ENCODE data around the gene DYNC1H1.

DNA sequence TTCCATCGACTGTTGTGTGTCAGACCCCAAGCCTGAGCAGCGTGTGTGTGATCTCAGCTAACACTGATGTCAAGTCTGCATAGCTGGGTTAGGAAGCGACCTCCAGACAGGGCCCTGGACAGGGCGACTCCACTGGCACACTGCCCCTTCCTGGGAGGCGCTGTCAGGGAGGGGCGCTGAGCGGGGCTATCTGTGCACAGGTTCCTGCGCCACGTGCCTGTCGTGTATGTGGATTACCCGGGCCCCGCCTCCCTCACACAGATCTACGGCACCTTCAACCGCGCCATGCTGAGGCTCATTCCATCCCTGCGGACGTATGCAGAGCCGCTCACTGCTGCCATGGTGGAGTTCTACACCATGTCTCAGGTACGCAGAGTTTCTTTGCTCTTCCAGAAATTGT lies 53.9 kb downstream of the DYNC1H1 start:
- TF ChIP-seq, protein P1, sequence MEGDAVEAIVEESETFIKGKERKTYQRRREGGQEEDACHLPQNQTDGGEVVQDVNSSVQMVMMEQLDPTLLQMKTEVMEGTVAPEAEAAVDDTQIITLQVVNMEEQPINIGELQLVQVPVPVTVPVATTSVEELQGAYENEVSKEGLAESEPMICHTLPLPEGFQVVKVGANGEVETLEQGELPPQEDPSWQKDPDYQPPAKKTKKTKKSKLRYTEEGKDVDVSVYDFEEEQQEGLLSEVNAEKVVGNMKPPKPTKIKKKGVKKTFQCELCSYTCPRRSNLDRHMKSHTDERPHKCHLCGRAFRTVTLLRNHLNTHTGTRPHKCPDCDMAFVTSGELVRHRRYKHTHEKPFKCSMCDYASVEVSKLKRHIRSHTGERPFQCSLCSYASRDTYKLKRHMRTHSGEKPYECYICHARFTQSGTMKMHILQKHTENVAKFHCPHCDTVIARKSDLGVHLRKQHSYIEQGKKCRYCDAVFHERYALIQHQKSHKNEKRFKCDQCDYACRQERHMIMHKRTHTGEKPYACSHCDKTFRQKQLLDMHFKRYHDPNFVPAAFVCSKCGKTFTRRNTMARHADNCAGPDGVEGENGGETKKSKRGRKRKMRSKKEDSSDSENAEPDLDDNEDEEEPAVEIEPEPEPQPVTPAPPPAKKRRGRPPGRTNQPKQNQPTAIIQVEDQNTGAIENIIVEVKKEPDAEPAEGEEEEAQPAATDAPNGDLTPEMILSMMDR (conservative IDR thresholded peaks at IDR 0.05 in 1 of 2, IDR thresholded peaks at IDR 0.05 in 1 of 2; ENCODE audit: low read depth in 1 of 2, low read length in 2 of 2): no peak
- TF ChIP-seq EZH2 (IDR thresholded peaks at IDR 0.05; ENCODE audit: low read length, missing control alignments): no peak

All from fibroblast of lung (primary cell).